Measurements from ENCODE around the gene BTF3.

GRCh38 chr5:73469878-73470277 is 28.4 kb upstream of the BTF3 start:
- no peak for TF ChIP-seq CTCF (IDR thresholded peaks at IDR 0.05)
- TF ChIP-seq POLR2A (IDR thresholded peaks at IDR 0.05) = no peak
